Measurements from ENCODE around the gene ELOF1. TPM values are rescaled to one million over a fixed set of nuclear protein-coding genes. Genes with fewer than 3 reads are reported as not detected.
"Not testable (repeated sequence)": the region's sequence is repeated elsewhere in the genome, so short reads cannot be mapped to it uniquely, and the experiment has no call there.

Gene ELOF1
- total RNA-seq, 2 donors from 2014 or later = 47.8 to 57.5 TPM

- intact Hi-C loops (cut with DNase I) = no loop called here
- TF ChIP-seq POLR2A (IDR thresholded peaks at IDR 0.05) = no peak
- TF ChIP-seq CTCF (IDR thresholded peaks at IDR 0.05) = no peak
- no peak for TF ChIP-seq POLR2AphosphoS5 (IDR thresholded peaks at IDR 0.05)
- Histone ChIP-seq H3K36me3 (no peaks in the 10 kb centered on the region), H3K4me3 (peak overlapping the region; percentile 22 to 30), H3K27ac (peak overlapping the region; percentile 53 to 57), H3K27me3 (replicated peaks; ENCODE audit: insufficient read depth) (no peaks in the 10 kb centered on the region), H3K9me3 (no peaks in the 10 kb centered on the region), H3K4me1 (replicated peaks) (no peaks in the 10 kb centered on the region)
- WGBS = 15% methylated on average over 50 of the region's 62 CpGs
- DNase-seq (ENCODE audit: low spot score) = peak; percentile 39
Measured at GRCh38 chr19:11578258-11579142, 19.5 kb upstream of the ELOF1 start.

- Histone ChIP-seq H3K4me1 (replicated peaks) (no peaks in the 10 kb centered on the region), H3K9me3 (no peaks in the 10 kb centered on the region), H3K4me3 (peak within 1 kb of the TSS; percentile 22 to 30), H3K27ac (peak within 1 kb of the TSS; percentile 53 to 57), H3K27me3 (replicated peaks; ENCODE audit: insufficient read depth) (no peaks in the 10 kb centered on the region), H3K36me3 (no peaks in the 10 kb centered on the region)
- intact Hi-C loops (cut with DNase I) = no loop called here
- WGBS = 48% methylated on average over 17 of the region's 18 CpGs
- DNase-seq (ENCODE audit: low spot score) = no peak
- no peak for TF ChIP-seq POLR2A (IDR thresholded peaks at IDR 0.05)
Measured at GRCh38 chr19:11577451-11578257, 18.6 kb upstream of the ELOF1 start, which contains the start of gene ACP5. ACP5 (minus strand) TSS chr19:11577645; CDS start chr19:11577317, 328 bp downstream.

- H3K9me3 ChIP-seq = no peaks in the 10 kb centered on the region
- H3K36me3 ChIP-seq = no peaks in the 10 kb centered on the region
- no peak overlapping the region for H3K4me3 ChIP-seq
- no peaks in the 10 kb centered on the region for H3K27me3 ChIP-seq (replicated peaks; ENCODE audit: insufficient read depth)
- H3K27ac ChIP-seq = no peak overlapping the region
- TF ChIP-seq POLR2AphosphoS5 (IDR thresholded peaks at IDR 0.05) = no peak
- TF ChIP-seq CTCF (IDR thresholded peaks at IDR 0.05) = no peak
- no peak for TF ChIP-seq POLR2A (IDR thresholded peaks at IDR 0.05)
- 93% methylated on average over 15 of the region's 15 CpGs for WGBS
- intact Hi-C loops (cut with DNase I) = no loop called here
- H3K4me1 ChIP-seq (replicated peaks) = no peaks in the 10 kb centered on the region
- no peak for DNase-seq (ENCODE audit: low spot score)
Measured at GRCh38 chr19:11576227-11576626, 17.2 kb upstream of the ELOF1 start.

- 92% methylated on average over 9 of the region's 9 CpGs for WGBS
- intact Hi-C loops (cut with DNase I) = no loop called here
Measured at GRCh38 chr19:11574689-11575088, 15.7 kb upstream of the ELOF1 start.

GRCh38 chr19:11573763-11574162, 14.7 kb upstream of the ELOF1 start:
- DNase-seq (ENCODE audit: low spot score); H3K27me3 ChIP-seq (replicated peaks; ENCODE audit: insufficient read depth); H3K9me3 ChIP-seq; H3K4me1 ChIP-seq (replicated peaks); H3K27ac ChIP-seq; H3K4me3 ChIP-seq; H3K36me3 ChIP-seq; intact Hi-C loops (cut with DNase I): not testable (repeated sequence)
- whole genome bisulfite sequencing = 96% methylated on average over 4 of the region's 4 CpGs

More at GRCh38 chr19:11574689-11575088, 15.7 kb upstream of the ELOF1 start:
- no peaks in the 10 kb centered on the region for H3K9me3 ChIP-seq
- H3K4me3 ChIP-seq = no peak overlapping the region
- no peaks in the 10 kb centered on the region for H3K27me3 ChIP-seq (replicated peaks; ENCODE audit: insufficient read depth)
- DNase-seq (ENCODE audit: low spot score) = no peak
- H3K4me1 ChIP-seq (replicated peaks) = no peaks in the 10 kb centered on the region
- no peaks in the 10 kb centered on the region for H3K36me3 ChIP-seq
- TF ChIP-seq POLR2AphosphoS5 (IDR thresholded peaks at IDR 0.05) (no peak), CTCF (IDR thresholded peaks at IDR 0.05) (no peak), POLR2A (IDR thresholded peaks at IDR 0.05) (no peak)
- no peak overlapping the region for H3K27ac ChIP-seq

- H3K27ac ChIP-seq; H3K9me3 ChIP-seq; H3K36me3 ChIP-seq; H3K4me1 ChIP-seq (replicated peaks); H3K4me3 ChIP-seq; DNase-seq (ENCODE audit: low spot score); H3K27me3 ChIP-seq (replicated peaks; ENCODE audit: insufficient read depth); intact Hi-C loops (cut with DNase I): not testable (repeated sequence)
- 85% methylated on average over 6 of the region's 6 CpGs for whole genome bisulfite sequencing
Measured at GRCh38 chr19:11573354-11573753, 14.3 kb upstream of the ELOF1 start.
